Cardiac septum (tissue), 1 donor: ENCODE data around the gene HIBADH. TPM values are rescaled to one million over a fixed set of nuclear protein-coding genes. Genes with fewer than 3 reads are reported as not detected.
"Not testable (repeated sequence)": the region's sequence is repeated elsewhere in the genome, so short reads cannot be mapped to it uniquely, and the experiment has no call there.

Experiments
- DNase-seq: peaks from one replicate; pipeline ENCODE4 v3.0.0-alpha.2; 2020; ENCODE audit warnings: low spot score
- intact Hi-C: fragments of 100-400 bp; cut with DNase I; formaldehyde crosslinking; loops from one replicate; pipeline ENCODE4 v1.14.0; 2022
- total RNA-seq: library from RNA; stranded (reverse); fragmentation: NEBNext Ultra II Directional; extraction: Animal tissue kit (Norgen Biotek cat#: 25700); gene quantifications from one replicate; pipeline ENCODE4 v1.2.1, GENCODE V29; 2021
- donor health status: DM: no; HTN: no; CAD: no.

The HIBADH gene
- total RNA-seq, 1 donor from 2014 or later = 54.8 TPM

GRCh38 chr7:27520815-27521790 lies 141.6 kb downstream of the HIBADH start:
- intact Hi-C loops = no loop called here
- DNase-seq = no peak

- intact Hi-C loops = no loop called here
- DNase-seq = no peak
Measured at GRCh38 chr7:27519793-27520469, 142.8 kb downstream of the HIBADH start.

DNA sequence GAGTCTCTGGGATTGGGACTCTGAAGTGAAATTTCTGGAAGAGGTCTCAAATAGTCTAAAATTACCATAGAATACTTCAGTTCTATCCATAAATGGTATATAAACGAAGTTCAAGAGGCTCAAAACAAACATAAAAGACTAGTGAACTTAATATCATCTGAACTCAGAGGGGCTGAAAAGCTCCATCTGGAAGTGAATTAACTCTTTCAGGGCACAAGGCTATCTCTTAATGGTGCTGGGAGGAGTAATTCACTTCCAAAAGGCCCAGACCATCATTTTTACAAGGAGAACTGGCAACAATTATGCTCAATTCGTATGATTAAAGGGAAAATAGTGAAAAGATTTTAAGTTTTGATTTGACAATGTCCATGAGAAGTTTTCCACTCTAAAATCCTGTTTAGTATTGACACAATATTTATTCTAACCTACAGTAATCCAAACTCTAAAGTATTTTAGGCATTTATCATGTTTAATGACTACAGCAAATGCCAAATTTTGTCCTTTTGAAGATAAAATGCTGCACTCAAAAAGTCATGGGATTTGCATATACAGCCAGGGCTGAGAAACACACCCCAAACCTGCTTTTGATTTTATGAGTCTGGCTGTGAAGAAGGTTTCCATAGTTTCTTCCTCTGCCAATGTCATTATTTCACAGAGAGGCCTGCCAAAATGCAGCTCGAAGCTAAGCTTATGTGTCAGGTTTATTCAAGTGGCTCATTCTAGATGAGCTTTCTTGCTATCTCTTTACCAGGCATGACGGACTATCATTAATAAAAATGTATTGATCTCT lies 143.9 kb downstream of the HIBADH start:
- intact Hi-C loops = no loop called here
- no peak for DNase-seq

GRCh38 chr7:27516421-27516820 lies 146.3 kb downstream of the HIBADH start:
- intact Hi-C loops = no loop called here

DNA sequence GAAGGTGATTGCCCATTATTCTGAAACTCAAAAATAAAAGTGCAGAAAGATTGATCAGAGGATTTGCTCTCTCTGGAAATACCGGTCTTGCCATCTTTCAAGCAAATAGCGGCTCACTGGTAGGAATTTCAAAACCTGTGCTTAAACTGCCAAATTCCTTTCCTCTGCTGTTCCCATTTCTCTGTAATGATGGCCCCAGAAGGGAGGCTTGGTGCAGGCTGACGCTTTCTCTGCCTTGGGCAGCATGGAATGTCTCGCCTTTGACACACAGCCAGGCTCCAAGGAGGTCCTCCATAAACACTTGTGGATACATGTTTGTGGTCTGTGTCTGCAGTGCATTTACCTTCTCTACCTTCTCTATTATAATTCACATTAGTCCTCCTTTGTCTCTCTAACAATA lies 146.8 kb downstream of the HIBADH start:
- intact Hi-C loops = no loop called here
- no peak for DNase-seq

More at GRCh38 chr7:27516421-27516820, 146.3 kb downstream of the HIBADH start:
- DNase-seq = no peak

GRCh38 chr7:27514861-27515260 lies 147.8 kb downstream of the HIBADH start:
- intact Hi-C loops = no loop called here

DNA sequence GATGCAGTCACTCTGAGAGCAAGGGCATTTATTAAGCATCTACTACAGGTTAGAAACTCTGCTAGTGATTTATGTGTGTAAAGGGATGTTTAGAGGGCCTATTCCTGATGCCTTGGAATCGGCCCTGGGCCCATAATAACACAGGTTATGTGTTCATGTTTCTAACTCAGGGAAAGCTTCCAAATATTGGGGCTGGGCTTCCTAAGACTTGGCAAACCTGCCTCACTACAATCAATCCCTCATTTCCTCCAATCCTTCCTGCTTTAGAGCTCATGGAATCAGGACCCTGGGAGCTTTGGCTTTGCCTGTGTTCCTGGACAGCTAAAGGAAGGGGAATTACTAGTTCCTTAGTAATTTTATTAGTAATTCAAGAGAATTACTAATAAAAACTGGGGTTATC lies 148.8 kb downstream of the HIBADH start:
- DNase-seq = no peak
- intact Hi-C loops = no loop called here

More at GRCh38 chr7:27514861-27515260, 147.8 kb downstream of the HIBADH start:
- DNase-seq = no peak

- intact Hi-C loops, DNase-seq: not testable (repeated sequence)
Measured at GRCh38 chr7:27511370-27511769, 151.3 kb downstream of the HIBADH start.

DNA sequence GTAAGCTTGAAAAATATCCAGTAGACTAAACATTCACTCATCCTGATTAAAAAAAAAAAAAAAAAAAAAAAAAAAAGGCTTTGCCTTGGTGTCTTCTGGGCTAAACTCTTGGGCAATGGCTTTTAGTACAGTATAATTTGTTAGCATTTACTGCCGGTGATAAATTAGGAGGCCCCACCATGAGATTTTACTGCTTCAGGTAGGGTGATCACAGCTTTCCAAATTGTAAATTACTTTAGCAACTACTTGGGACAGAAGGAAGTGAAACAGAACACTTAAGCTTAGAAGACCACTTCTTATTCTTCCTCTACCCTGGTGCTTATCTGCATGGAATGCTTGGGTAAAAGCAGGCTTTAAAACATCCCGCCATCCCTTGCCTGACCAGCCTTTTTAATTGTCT lies 152.1 kb downstream of the HIBADH start:
- intact Hi-C loops = no loop called here
- DNase-seq = no peak

GRCh38 chr7:27501879-27502278 lies 160.8 kb downstream of the HIBADH start:
- intact Hi-C loops, DNase-seq: not testable (repeated sequence)

DNA sequence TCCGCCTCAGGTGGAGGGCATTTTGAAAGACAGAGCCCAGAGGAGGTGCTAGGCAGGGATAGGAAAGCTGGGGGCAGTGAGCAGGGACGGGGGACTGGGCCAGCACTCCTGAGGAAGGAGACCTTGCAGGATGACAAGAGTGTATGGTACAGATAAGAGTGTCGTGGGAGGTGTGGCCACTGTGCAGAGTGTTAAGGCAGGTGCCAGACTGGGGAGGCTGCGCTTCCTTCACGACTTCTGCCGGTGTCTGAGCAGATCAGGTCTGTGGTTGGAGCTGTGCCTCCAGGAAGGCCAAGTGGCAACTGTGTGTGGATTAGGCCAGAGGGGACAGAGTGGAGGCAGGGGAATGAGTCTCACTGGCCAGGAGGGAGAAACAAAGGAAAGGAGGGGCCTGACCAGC lies 161.7 kb downstream of the HIBADH start:
- no peak for DNase-seq
- intact Hi-C loops = no loop called here

- DNase-seq = no peak
- intact Hi-C loops = no loop called here
Measured at GRCh38 chr7:27492224-27492623, 170.5 kb downstream of the HIBADH start.

- no peak for DNase-seq
- intact Hi-C loops = no loop called here
Measured at GRCh38 chr7:27491534-27491933, 171.1 kb downstream of the HIBADH start.

GRCh38 chr7:27487509-27487908 lies 175.2 kb downstream of the HIBADH start:
- intact Hi-C loops = no loop called here

DNA sequence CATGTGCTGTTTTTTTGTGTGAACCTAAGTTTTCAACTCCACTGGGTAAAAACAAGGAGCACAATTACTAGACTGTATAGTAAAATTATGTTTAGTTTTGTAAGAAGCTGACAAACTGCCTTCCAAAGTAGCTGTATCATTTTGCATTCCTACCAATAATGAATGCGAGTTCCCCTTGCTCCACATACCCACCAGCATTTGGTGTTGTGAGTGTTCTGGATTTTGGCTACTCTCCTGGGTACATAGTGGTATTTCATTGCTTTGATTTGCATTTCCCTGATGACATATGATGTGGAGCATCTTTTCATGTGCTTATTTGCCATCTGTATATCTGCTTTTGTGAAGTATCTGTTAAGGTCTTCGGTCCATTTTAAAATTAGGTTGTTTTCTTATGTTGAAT lies 178.2 kb downstream of the HIBADH start:
- intact Hi-C loops = no loop called here
- no peak for DNase-seq

More at GRCh38 chr7:27487509-27487908, 175.2 kb downstream of the HIBADH start:
- DNase-seq = no peak

DNA sequence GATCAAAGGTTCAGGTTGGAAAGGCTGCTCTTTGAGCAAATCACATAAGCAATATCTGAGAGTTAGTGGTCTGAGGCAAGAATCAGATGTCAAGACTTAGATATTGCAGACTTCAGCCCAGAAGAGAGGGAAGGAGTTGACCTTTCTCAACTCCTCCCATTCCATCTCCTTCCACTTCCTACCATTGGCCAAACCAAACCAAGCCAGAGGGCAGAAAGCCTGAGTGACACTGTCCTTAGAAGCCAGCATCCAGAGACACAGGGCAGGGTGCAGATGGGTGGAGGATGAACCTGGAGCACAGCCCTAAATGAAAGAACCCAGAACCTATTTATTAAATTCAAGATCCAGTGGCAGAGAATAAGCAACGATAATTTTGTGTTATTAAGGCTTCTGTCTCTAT lies 180.5 kb downstream of the HIBADH start:
- DNase-seq = no peak
- intact Hi-C loops = no loop called here

GRCh38 chr7:27478556-27478955 lies 184.1 kb downstream of the HIBADH start:
- intact Hi-C loops = no loop called here
- no peak for DNase-seq

DNA sequence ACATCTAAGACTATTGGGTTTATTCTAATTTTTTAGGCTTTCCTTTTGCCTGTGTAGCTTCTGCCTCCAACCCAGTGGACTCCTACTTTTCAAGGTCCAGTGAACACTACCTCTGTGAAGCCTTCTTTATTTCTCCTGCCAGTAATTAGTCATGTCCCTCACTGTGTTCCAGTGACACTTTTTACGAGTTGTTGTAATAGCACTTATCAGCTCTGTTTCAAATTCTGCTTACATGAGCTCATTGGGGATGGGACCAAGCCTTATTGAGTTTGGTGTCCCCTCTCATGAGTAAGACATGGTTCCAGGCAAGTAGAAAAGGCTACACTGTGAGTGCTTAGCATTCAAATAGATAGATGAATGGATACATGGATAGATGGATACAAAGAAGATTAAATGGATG lies 184.6 kb downstream of the HIBADH start:
- intact Hi-C loops = no loop called here
- no peak for DNase-seq

- no peak for DNase-seq
- intact Hi-C loops = no loop called here
Measured at GRCh38 chr7:27476493-27476892, 186.2 kb downstream of the HIBADH start.
